H1 (cell line): ENCODE measurements around the gene EIPR1.

Source experiments
- CEBPB ChIP-seq: IDR thresholded peaks from 2 replicates; pipeline ENCODE4 v1.6.1; 2012; ENCODE audit warnings: low read depth, low read length
- CTCF ChIP-seq, 3 experiments: IDR thresholded peaks; 1 replicate in 2 of 3; 2 replicates in 1 of 3; pipeline versions ENCODE4 v1.5.1 to v1.6.1; 2011; ENCODE audit warnings: low read length in 3 of 3, mild to moderate bottlenecking in 3 of 3, inconsistent platforms in 2 of 3, low read depth in 1 of 3, moderate library complexity in 1 of 3; ENCODE audit not compliant: insufficient read depth in 1 of 3; ENCODE audit errors: control extremely low read depth in 1 of 3
- EGR1 ChIP-seq: IDR thresholded peaks from 2 replicates; pipeline ENCODE4 v1.6.1; 2011; ENCODE audit warnings: low read depth, low read length, borderline replicate concordance
- EZH2 ChIP-seq: fragments of 200-600 bp; sonication (generic); IDR thresholded peaks from 2 replicates; pipeline ENCODE4 v1.7.1; 2012; ENCODE audit warnings: low read depth, mild to moderate bottlenecking, moderate library complexity, low read length, inconsistent platforms; ENCODE audit not compliant: severe bottlenecking
- HDAC2 ChIP-seq, 2 experiments: fragments of 300-600 bp in 1 of 2; sonication (generic) in 1 of 2; IDR thresholded peaks; 2 replicates each; pipeline ENCODE4 v1.6.1; 2011 to 2012; ENCODE audit warnings: low read depth in 2 of 2, low read length in 2 of 2, mild to moderate bottlenecking in 2 of 2, moderate library complexity in 2 of 2, borderline replicate concordance in 1 of 2, inconsistent platforms in 1 of 2
- MAX ChIP-seq: IDR thresholded peaks from 2 replicates; pipeline ENCODE4 v1.6.1; 2012; ENCODE audit warnings: inconsistent platforms
- POLR2A ChIP-seq, 2 experiments: IDR thresholded peaks; 1 replicate in 1 of 2; 2 replicates in 1 of 2; pipeline ENCODE4 v1.6.1; 2011; ENCODE audit warnings: low read depth in 2 of 2, low read length in 2 of 2, mild to moderate bottlenecking in 2 of 2; ENCODE audit errors: control extremely low read depth in 1 of 2
- RAD21 ChIP-seq, 2 experiments: IDR thresholded peaks in 1 of 2; conservative IDR thresholded peaks in 1 of 2; 2 replicates each; pipeline ENCODE4 v1.6.1; 2011; ENCODE audit warnings: low read depth in 2 of 2, low read length in 2 of 2, improper control_type of control experiment in 1 of 2, inconsistent platforms in 1 of 2, mild to moderate bottlenecking in 1 of 2, moderate library complexity in 1 of 2
- TCF12 ChIP-seq: IDR thresholded peaks from 2 replicates; pipeline ENCODE4 v1.6.1; 2011; ENCODE audit warnings: low read depth, mild to moderate bottlenecking, low read length
- USF2 ChIP-seq: IDR thresholded peaks from 2 replicates; pipeline ENCODE4 v1.6.1; 2011; ENCODE audit warnings: low read length, improper control_type of control experiment

- TF ChIP-seq EZH2 (no peak), RAD21 (IDR thresholded peaks at IDR 0.05 in 1 of 2, conservative IDR thresholded peaks at IDR 0.05 in 1 of 2; ENCODE audit: low read depth in 2 of 2, low read length in 2 of 2) (no peak), MAX (no peak), CTCF (IDR thresholded peaks at IDR 0.05; ENCODE audit: control extremely low read depth in 1 of 3, insufficient read depth in 1 of 3, low read depth in 1 of 3, low read length in 3 of 3) (no peak), HDAC2 (IDR thresholded peaks at IDR 0.05; ENCODE audit: borderline replicate concordance in 1 of 2, low read depth in 2 of 2, low read length in 2 of 2) (no peak), USF2 (no peak), POLR2A (IDR thresholded peaks at IDR 0.05; ENCODE audit: control extremely low read depth in 1 of 2, low read depth in 2 of 2, low read length in 2 of 2) (no peak), EGR1 (no peak), CEBPB (no peak), TCF12 (no peak)
Observed at GRCh38 chr2:3405876-3406275, 28.3 kb upstream of the EIPR1 start.
